ENCODE measurements around the gene PCID2.

The PCID2 gene

GRCh38 chr13:113219256-113219940 lies 10.9 kb upstream of the PCID2 start:
- DNase-seq: no peak

- DNase-seq: no peak
These were observed 10.1 kb upstream of the PCID2 start for GRCh38 chr13:113218586-113218985.

- peak; percentile 50 for DNase-seq
These were observed 8.0 kb upstream of the PCID2 start for GRCh38 chr13:113216254-113217048.

GRCh38 chr13:113211774-113212173 lies 3.3 kb upstream of the PCID2 start:
- no peak for DNase-seq

- DNase-seq: no peak
These were observed 2.4 kb upstream of the PCID2 start for GRCh38 chr13:113210833-113211232.

GRCh38 chr13:113209759-113210421 lies 1.4 kb upstream of the PCID2 start:
- DNase-seq: peak; percentile 41

- DNase-seq: peak; percentile 82
These were observed 878 bp upstream of the PCID2 start, which contains the start of gene CUL4A for GRCh38 chr13:113209336-113209758. Gene CUL4A, plus strand, starts transcription at chr13:113209613. Its CDS starts 15 bp downstream, at chr13:113209628.

- DNase-seq: no peak
These were observed 514 bp downstream of the PCID2 start for GRCh38 chr13:113207890-113208420.

GRCh38 chr13:113207460-113207859 lies 1.0 kb downstream of the PCID2 start:
- no peak for DNase-seq

GRCh38 chr13:113205428-113205931 lies 3.0 kb downstream of the PCID2 start:
- no peak for DNase-seq

GRCh38 chr13:113204378-113204734 lies 4.1 kb downstream of the PCID2 start:
- no peak for DNase-seq

- no peak for DNase-seq
These were observed 4.7 kb downstream of the PCID2 start for GRCh38 chr13:113203507-113204377.

- no peak for DNase-seq
These were observed 5.6 kb downstream of the PCID2 start for GRCh38 chr13:113202912-113203311.

- DNase-seq: no peak
These were observed 6.7 kb downstream of the PCID2 start for GRCh38 chr13:113201815-113202214.

GRCh38 chr13:113196970-113197737 lies 11.3 kb downstream of the PCID2 start:
- DNase-seq: no peak

GRCh38 chr13:113195360-113195759 lies 13.1 kb downstream of the PCID2 start:
- no peak for DNase-seq

- no peak for DNase-seq
These were observed 15.6 kb downstream of the PCID2 start for GRCh38 chr13:113192902-113193301.

- no peak for DNase-seq
These were observed 16.2 kb downstream of the PCID2 start for GRCh38 chr13:113192279-113192678.

GRCh38 chr13:113190181-113190580 lies 18.3 kb downstream of the PCID2 start:
- no peak for DNase-seq

- DNase-seq: no peak
These were observed 20.4 kb downstream of the PCID2 start for GRCh38 chr13:113187883-113188665.

- no peak for DNase-seq
These were observed 21.2 kb downstream of the PCID2 start for GRCh38 chr13:113187263-113187669.

Data from NCI-H345 (cell line).